ENCODE results near the gene VGLL3. TPM values are rescaled to one million over a fixed set of nuclear protein-coding genes. Genes with fewer than 3 reads are reported as not detected.
A peak's percentile ranks its signal among the peaks of the same experiment; 100 is the strongest.

VGLL3 gene
- total RNA-seq, 4 donors from 2014 or later, result 23.7 to 45.6 (median 30.5) TPM

DNA sequence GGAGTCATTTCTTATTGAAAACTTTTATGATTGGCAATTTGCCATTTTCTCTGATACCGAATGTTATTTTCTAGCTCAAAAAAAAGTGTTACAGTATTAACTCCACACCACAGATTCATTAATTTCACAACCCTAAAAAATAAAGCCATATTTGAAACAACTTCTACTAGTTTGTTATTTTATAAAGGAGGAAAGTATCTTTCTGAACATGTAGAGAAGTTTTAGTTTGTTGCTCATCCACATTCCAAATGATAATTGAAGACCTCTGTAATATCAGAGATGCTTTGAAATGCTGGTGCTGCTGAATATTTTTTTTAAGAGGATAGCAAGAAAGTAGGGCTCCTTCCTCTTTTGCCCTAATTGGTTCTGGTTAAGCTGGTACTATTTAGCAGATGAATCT lies 1.9 kb downstream of the VGLL3 start:
- H3K4me1 ChIP-seq, result peaks cover 8 to 52% (median 28%) of the 10 kb centered on the region in 4 donors
- H3K36me3 ChIP-seq, result no peaks in the 10 kb centered on the region
- peaks cover 0 to 24% (median 5%) of the 10 kb centered on the region in 4 donors for H3K27me3 ChIP-seq
- H3K4me3 ChIP-seq, result peak overlapping the region; percentile 65 to 87 (median 74)
- WGBS, result 39% methylated on average over 1 of the region's 1 CpG
- H3K9me3 ChIP-seq, result no peaks in the 10 kb centered on the region
- TF ChIP-seq POLR2A (IDR thresholded peaks at IDR 0.05; ENCODE audit: low read depth) (no peak), EP300 (IDR thresholded peaks at IDR 0.05) (no peak), POLR2AphosphoS5 (IDR thresholded peaks at IDR 0.05) (no peak)
- TF ChIP-seq, protein P1, sequence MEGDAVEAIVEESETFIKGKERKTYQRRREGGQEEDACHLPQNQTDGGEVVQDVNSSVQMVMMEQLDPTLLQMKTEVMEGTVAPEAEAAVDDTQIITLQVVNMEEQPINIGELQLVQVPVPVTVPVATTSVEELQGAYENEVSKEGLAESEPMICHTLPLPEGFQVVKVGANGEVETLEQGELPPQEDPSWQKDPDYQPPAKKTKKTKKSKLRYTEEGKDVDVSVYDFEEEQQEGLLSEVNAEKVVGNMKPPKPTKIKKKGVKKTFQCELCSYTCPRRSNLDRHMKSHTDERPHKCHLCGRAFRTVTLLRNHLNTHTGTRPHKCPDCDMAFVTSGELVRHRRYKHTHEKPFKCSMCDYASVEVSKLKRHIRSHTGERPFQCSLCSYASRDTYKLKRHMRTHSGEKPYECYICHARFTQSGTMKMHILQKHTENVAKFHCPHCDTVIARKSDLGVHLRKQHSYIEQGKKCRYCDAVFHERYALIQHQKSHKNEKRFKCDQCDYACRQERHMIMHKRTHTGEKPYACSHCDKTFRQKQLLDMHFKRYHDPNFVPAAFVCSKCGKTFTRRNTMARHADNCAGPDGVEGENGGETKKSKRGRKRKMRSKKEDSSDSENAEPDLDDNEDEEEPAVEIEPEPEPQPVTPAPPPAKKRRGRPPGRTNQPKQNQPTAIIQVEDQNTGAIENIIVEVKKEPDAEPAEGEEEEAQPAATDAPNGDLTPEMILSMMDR (IDR thresholded peaks at IDR 0.05), result no peak
- peak overlapping the region; percentile 86 to 91 (median 88) for H3K27ac ChIP-seq (replicated peaks in 1 of 4)
- DNase-seq (ENCODE audit: extremely low spot score), result no peak
- intact Hi-C loops (cut with DNase I), result no loop called here

DNA sequence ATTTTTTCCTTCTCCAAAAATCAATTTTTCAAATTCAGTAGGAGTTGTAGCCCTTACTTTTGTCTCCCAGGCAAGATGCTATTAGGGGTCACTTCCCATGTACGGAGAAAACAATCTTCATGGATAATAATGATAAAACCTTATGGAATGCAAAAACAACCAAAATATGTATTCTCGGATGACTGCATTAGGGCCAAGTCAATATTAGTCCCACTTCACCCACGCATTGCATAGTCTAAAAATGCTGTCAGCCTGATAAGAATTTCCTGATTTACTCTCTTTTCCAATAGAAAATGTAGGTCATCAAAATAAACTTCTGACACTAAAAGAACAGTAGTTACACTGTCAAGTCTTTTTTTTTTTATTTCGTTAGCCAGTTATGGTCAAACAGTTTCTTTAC lies 2.7 kb downstream of the VGLL3 start:
- intact Hi-C loops (cut with DNase I), result no loop called here
- Histone ChIP-seq H3K4me1 (peaks cover 8 to 59% (median 30%) of the 10 kb centered on the region in 4 donors), H3K27me3 (peaks cover 0 to 24% (median 5%) of the 10 kb centered on the region in 4 donors), H3K9me3 (no peaks in the 10 kb centered on the region), H3K4me3 (peak overlapping the region; percentile 2 to 73 (median 52)), H3K27ac (replicated peaks in 1 of 4) (peak overlapping the region; percentile 48 to 91 (median 76)), H3K36me3 (no peaks in the 10 kb centered on the region)
- 50% methylated on average over 4 of the region's 4 CpGs for WGBS
- TF ChIP-seq, protein P1 (IDR thresholded peaks at IDR 0.05), result no peak
- TF ChIP-seq POLR2A (IDR thresholded peaks at IDR 0.05; ENCODE audit: low read depth), result no peak
- TF ChIP-seq EP300 (IDR thresholded peaks at IDR 0.05), result no peak
- TF ChIP-seq POLR2AphosphoS5 (IDR thresholded peaks at IDR 0.05), result no peak
- no peak for DNase-seq (ENCODE audit: extremely low spot score)

DNA sequence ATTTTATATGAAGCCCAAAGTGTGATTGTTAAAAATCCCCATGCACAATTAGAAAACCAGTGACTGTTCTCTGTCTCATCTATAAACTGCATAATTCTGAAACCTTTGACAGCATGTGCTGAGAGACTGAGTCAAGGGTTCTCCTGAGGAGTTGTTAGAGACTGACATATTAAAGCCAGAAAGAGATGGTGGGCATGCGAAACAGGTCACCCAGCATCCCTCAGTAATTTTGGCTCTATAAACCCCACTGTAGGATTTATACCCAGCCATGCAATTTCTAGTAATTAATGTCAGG lies 3.6 kb downstream of the VGLL3 start:
- no peaks in the 10 kb centered on the region for H3K36me3 ChIP-seq
- no peak for DNase-seq (ENCODE audit: extremely low spot score)
- H3K4me1 ChIP-seq, result peaks cover 8 to 68% (median 31%) of the 10 kb centered on the region in 4 donors
- H3K4me3 ChIP-seq, result peak overlapping the region; percentile 2 to 73 (median 52)
- TF ChIP-seq, protein P1 (IDR thresholded peaks at IDR 0.05), result no peak
- no peak for TF ChIP-seq POLR2AphosphoS5 (IDR thresholded peaks at IDR 0.05)
- TF ChIP-seq EP300 (IDR thresholded peaks at IDR 0.05), result no peak
- TF ChIP-seq POLR2A (IDR thresholded peaks at IDR 0.05; ENCODE audit: low read depth), result no peak
- peak overlapping the region; percentile 48 to 91 (median 76) for H3K27ac ChIP-seq (replicated peaks in 1 of 4)
- H3K9me3 ChIP-seq, result no peaks in the 10 kb centered on the region
- WGBS, result 65% methylated on average over 1 of the region's 1 CpG
- intact Hi-C loops (cut with DNase I), result no loop called here
- H3K27me3 ChIP-seq, result peaks cover 0 to 24% (median 5%) of the 10 kb centered on the region in 4 donors

DNA sequence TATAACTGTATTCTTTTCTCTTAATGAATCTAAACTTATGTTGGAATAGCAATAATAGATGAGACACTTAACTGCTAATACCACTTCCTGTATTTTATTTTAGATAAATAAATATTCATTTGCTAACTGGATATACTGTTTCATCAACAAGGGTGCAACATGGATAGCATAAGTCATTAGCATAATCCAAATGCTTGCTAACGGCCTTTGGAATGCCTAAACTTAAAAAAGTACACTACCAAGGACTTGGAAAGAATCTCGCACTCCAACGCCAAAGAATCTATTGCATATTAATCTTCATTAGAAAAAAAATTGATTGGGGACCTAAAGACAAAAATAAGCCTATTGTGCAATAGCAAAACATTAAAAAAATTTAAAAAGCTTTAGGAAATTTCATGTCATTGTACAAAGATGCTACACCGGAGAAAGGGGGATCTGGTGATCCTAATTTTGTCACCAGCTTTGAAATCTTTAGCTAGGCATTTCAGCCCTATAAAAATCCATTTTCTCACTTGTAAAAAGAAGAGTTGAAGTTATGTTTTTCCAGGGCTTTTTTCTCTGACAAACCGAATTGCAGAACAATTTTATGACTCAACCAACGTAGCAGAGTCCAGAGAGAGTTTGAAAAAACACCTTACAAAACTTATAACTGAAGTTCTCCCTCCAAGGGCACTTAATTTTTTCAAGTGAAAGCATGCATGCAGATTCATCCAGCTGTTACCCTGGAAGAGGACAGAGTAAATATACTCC lies 4.1 kb downstream of the VGLL3 start:
- TF ChIP-seq EP300 (IDR thresholded peaks at IDR 0.05), result no peak
- peak in 1 of 2 donors; percentile 34 for TF ChIP-seq POLR2AphosphoS5 (IDR thresholded peaks at IDR 0.05)
- DNase-seq (ENCODE audit: extremely low spot score), result no peak
- peaks cover 8 to 72% (median 29%) of the 10 kb centered on the region in 4 donors for H3K4me1 ChIP-seq
- intact Hi-C loops (cut with DNase I), result no loop called here
- peak overlapping the region; percentile 2 to 73 (median 52) for H3K4me3 ChIP-seq
- H3K27me3 ChIP-seq, result peaks cover 0 to 24% (median 5%) of the 10 kb centered on the region in 4 donors
- H3K9me3 ChIP-seq, result no peaks in the 10 kb centered on the region
- 43% methylated on average over 6 of the region's 6 CpGs for WGBS
- H3K36me3 ChIP-seq, result no peaks in the 10 kb centered on the region
- peak overlapping the region; percentile 48 to 91 (median 76) for H3K27ac ChIP-seq (replicated peaks in 1 of 4)

DNA sequence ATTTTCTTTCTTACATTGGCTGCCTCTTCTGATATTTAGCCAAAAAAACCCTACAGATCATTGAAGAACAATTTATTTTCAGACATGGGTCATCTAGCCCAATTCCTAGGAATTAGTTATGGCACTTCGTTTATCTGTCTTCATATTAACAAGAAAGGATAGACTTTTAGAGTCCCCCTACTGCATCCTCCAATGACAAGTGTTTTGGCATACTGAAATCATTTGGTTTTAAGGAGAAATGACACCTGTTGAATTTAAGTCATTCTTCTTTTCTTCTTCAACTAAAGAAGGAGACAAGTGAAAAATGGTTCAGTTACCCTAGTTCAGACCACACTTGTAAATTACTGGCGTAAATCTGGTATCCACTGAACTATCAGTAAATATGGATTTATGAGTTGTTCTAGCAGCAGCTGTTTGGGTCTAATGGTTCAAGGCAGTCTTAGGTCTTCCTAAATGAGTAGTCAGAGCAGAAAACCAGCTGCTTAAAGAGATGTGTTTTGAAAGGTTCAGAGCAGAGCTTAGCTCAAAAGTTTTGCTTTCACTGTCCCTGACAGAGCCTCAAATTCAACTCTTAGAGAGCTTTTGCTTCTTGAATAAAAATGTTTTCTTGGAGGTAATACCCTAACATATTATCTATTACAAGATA lies 5.6 kb downstream of the VGLL3 start:
- peaks cover 0 to 14% (median 1%) of the 10 kb centered on the region in 4 donors for H3K27me3 ChIP-seq
- peak overlapping the region in 2 of 4 donors; percentile 11 to 18 for H3K4me3 ChIP-seq
- WGBS, result 55% methylated on average over 2 of the region's 2 CpGs
- H3K27ac ChIP-seq (replicated peaks in 1 of 4), result peak overlapping the region; percentile 48 to 91 (median 76)
- DNase-seq (ENCODE audit: extremely low spot score), result no peak
- peaks cover 2 to 66% (median 16%) of the 10 kb centered on the region in 4 donors for H3K4me1 ChIP-seq
- intact Hi-C loops (cut with DNase I), result no loop called here
- H3K36me3 ChIP-seq, result no peaks in the 10 kb centered on the region
- H3K9me3 ChIP-seq, result no peaks in the 10 kb centered on the region
- TF ChIP-seq POLR2A (IDR thresholded peaks at IDR 0.05; ENCODE audit: low read depth), result no peak
- TF ChIP-seq EP300 (IDR thresholded peaks at IDR 0.05), result no peak
- TF ChIP-seq, protein P1 (IDR thresholded peaks at IDR 0.05), result no peak
- no peak for TF ChIP-seq POLR2AphosphoS5 (IDR thresholded peaks at IDR 0.05)
